ENCODE results near the gene C1QTNF6. TPM values are rescaled to one million over a fixed set of nuclear protein-coding genes. Genes with fewer than 3 reads are reported as not detected.

Gene C1QTNF6
- total RNA-seq (10 to 100 TPM in 1 of 7 donors, 1 to 10 TPM in 6; 5.3 to 10.3 (median 6.9) TPM), polyA plus RNA-seq (1 to 10 TPM; 7.7 to 8.9 (median 8.8) TPM)
- long read RNA-seq, donor 1, transcript C1QTNF6-201 (3 exons, 2,934 nt) = major isoform, 13 of 15 reads
- long read RNA-seq, donor 1, partial matches to known transcripts = 0 of 15 reads
- long read RNA-seq, donor 1, other reads (novel, unspliced or antisense) = 0 of 15 reads
- long read RNA-seq, donor 2, transcript C1QTNF6-201 (3 exons, 2,934 nt) = major isoform, 13 of 14 reads
- long read RNA-seq, donor 2, partial matches to known transcripts = 0 of 14 reads
- long read RNA-seq, donor 2, other reads (novel, unspliced or antisense) = 0 of 14 reads

GRCh38 chr22:37187891-37188761 is at the start of gene C1QTNF6:
Gene C1QTNF6 (minus strand): TSS chr22:37188247. CDS start chr22:37188213, 34 bp downstream.
- 39 to 65% (median 58%) methylated on average over 9 to 17 of the region's 17 CpGs for WGBS, 5 donors
- Histone ChIP-seq H3K27me3 (replicated peaks in 1 of 7) (no peaks in the 10 kb centered on the region), H3K27ac (peak within 1 kb of the TSS; percentile 51 to 88 (median 82)), H3K9me3 (no peaks in the 10 kb centered on the region), H3K4me3 (peak within 1 kb of the TSS in 4 of 8 donors; percentile 18 to 49 (median 25)), H3K36me3 (no peaks in the 10 kb centered on the region), H3K4me1 (peaks cover 28 to 79% (median 62%) of the 10 kb centered on the region in 6 donors)
- intact Hi-C loops (cut with DNase I; ENCODE audit: low total_unique reads) = no loop called here
- TF ChIP-seq POLR2AphosphoS5 (IDR thresholded peaks at IDR 0.05) = peak in 2 of 3 donors; percentile 67 to 72
- no peak for TF ChIP-seq POLR2A (IDR thresholded peaks at IDR 0.05)
- peak; percentile 75 for DNase-seq

- peaks cover 0 to 100% (median 64%) of the 10 kb centered on the region in 6 donors for H3K36me3 ChIP-seq
- H3K27me3 ChIP-seq (replicated peaks in 1 of 7) = peaks cover 0 to 11% (median 0%) of the 10 kb centered on the region in 7 donors
- TF ChIP-seq POLR2AphosphoS5 (IDR thresholded peaks at IDR 0.05) = no peak
- TF ChIP-seq CTCF (IDR thresholded peaks at IDR 0.05 in 8 of 11, conservative IDR thresholded peaks at IDR 0.05 in 3 of 11) = no peak
- peak overlapping the region; percentile 21 to 99 (median 92) for H3K27ac ChIP-seq
- 56 to 80% (median 74%) methylated on average over 3 of the region's 3 CpGs for WGBS, 5 donors
- peak; percentile 50 for DNase-seq
- intact Hi-C loops (cut with DNase I; ENCODE audit: low total_unique reads) = no loop called here
- peaks cover 58 to 100% (median 100%) of the 10 kb centered on the region in 6 donors for H3K4me1 ChIP-seq
- no peaks in the 10 kb centered on the region for H3K9me3 ChIP-seq
- H3K4me3 ChIP-seq = peak overlapping the region in 1 of 8 donors; percentile 56
Measured at GRCh38 chr22:37235897-37236607, 48.0 kb upstream of the C1QTNF6 start.

DNA sequence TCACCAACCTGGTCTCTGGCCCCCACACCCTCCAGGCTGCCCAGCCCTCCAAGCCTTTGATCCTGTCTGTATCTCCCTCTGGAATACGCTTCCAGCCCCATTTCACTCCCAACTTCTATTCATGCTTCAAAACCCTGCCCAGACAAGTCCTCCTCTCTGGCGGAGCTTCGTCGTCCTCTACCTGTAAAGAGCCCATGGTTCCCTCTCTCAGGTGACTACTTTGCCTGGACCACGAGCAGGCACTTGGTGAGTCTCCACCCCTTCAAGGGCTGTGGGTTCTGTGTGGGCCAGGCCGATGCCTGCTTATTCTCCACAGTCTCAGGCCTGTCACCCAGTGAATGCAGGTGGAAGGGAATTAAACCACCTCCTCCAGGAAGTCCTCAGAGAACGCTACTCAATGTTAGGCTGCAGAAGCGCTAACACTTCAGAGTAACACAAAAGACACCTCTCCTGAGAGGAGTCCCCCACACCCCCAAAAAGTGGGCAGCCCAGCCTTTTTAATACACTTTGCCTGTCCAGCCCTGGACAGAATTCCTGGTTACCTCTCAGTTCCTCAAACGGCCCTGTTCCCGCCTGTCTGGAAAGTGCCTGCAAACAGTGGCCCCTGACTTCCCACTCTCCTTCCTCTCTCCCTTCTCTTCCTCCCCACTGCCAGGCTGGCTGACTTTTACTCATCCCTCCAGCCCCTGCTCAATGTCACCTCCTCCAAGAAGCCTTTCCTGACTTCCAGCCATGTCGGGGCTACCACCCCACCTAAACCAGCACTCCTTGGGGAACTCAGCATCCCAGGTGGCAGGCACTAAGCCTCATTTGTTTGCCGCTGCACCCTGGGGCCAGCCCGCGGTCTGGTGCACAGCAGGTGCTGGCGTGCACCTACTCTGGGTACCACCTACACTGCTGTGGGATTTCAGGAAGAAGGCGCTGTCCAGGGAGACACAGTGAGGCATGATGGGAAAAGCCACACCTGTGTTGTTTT is 47.0 kb upstream of the C1QTNF6 start:
- Histone ChIP-seq H3K4me1 (peaks cover 47 to 100% (median 100%) of the 10 kb centered on the region in 6 donors), H3K27me3 (replicated peaks in 1 of 7) (peaks cover 0 to 8% (median 0%) of the 10 kb centered on the region in 7 donors), H3K36me3 (peaks cover 0 to 99% (median 57%) of the 10 kb centered on the region in 6 donors), H3K9me3 (no peaks in the 10 kb centered on the region), H3K4me3 (peak overlapping the region in 1 of 8 donors; percentile 56), H3K27ac (peak overlapping the region in 7 of 8 donors; percentile 51 to 99 (median 94))
- DNase-seq = peak; percentile 73
- WGBS, 5 donors = 62 to 75% (median 70%) methylated on average over 16 of the region's 16 CpGs
- TF ChIP-seq CTCF (IDR thresholded peaks at IDR 0.05 in 8 of 11, conservative IDR thresholded peaks at IDR 0.05 in 3 of 11) = no peak
- TF ChIP-seq POLR2AphosphoS5 (IDR thresholded peaks at IDR 0.05) = peak in 2 of 3 donors; percentile 56 to 68
- TF ChIP-seq POLR2A (IDR thresholded peaks at IDR 0.05) = no peak
- intact Hi-C loops (cut with DNase I; ENCODE audit: low total_unique reads) = no loop called here

Data from spleen (tissue), 13 donors.